ENCODE results near the gene DMRT3. TPM values are rescaled to one million over a fixed set of nuclear protein-coding genes. Genes with fewer than 3 reads are reported as not detected.

The DMRT3 gene
- total RNA-seq, 1 experiment from 2014 or later, result not detected

- no TSS peak for BruUV-seq (replicated peaks)
These were observed 33.5 kb upstream of the DMRT3 start for GRCh38 chr9:942805-943580.

GRCh38 chr9:947985-948384 is 28.5 kb upstream of the DMRT3 start:
- no peaks in the 10 kb centered on the region for H4K20me1 ChIP-seq (ENCODE audit: insufficient read depth)
- no peak for DNase-seq
- BruUV-seq (replicated peaks), result no TSS peak
- no peaks in the 10 kb centered on the region for H3F3A ChIP-seq (ENCODE audit: insufficient read depth, low read depth)
- H3K27me3 ChIP-seq (ENCODE audit: insufficient read depth, low read depth), result peaks cover 17% of the 10 kb centered on the region
- TF ChIP-seq CTCF (conservative IDR thresholded peaks at IDR 0.05) (no peak), EZH2 (IDR thresholded peaks at IDR 0.05; ENCODE audit: low read depth) (no peak)
- H3K79me2 ChIP-seq (ENCODE audit: low read depth), result no peaks in the 10 kb centered on the region
- CTCF ChIA-PET, result no interaction called here
- H3K4me1 ChIP-seq (replicated peaks; ENCODE audit: insufficient read depth), result no peaks in the 10 kb centered on the region
- POLR2A ChIA-PET (ENCODE audit: unreplicated experiment), result no interaction called here
- intact Hi-C loops (cut with micrococcal nuclease; ENCODE audit: unreplicated experiment), result no loop called here
- H3K36me3 ChIP-seq (ENCODE audit: low read depth), result no peaks in the 10 kb centered on the region
- H3K4me2 ChIP-seq, result no peak overlapping the region
- no peak overlapping the region for H2AFZ ChIP-seq
- no peaks in the 10 kb centered on the region for H3K9me2 ChIP-seq (ENCODE audit: insufficient read depth)
- no peak overlapping the region for H3K4me3 ChIP-seq
- no peak overlapping the region for H3K27ac ChIP-seq
- no peaks in the 10 kb centered on the region for H3K9me3 ChIP-seq (ENCODE audit: insufficient read depth, low read depth)

More at GRCh38 chr9:942805-943580, 33.5 kb upstream of the DMRT3 start:
- no peaks in the 10 kb centered on the region for H3F3A ChIP-seq (ENCODE audit: insufficient read depth, low read depth)
- no peak overlapping the region for H3K27ac ChIP-seq
- H3K4me1 ChIP-seq (replicated peaks; ENCODE audit: insufficient read depth), result no peaks in the 10 kb centered on the region
- H4K20me1 ChIP-seq (ENCODE audit: insufficient read depth), result no peaks in the 10 kb centered on the region
- H3K79me2 ChIP-seq (ENCODE audit: low read depth), result no peaks in the 10 kb centered on the region
- H2AFZ ChIP-seq, result no peak overlapping the region
- DNase-seq, result no peak
- H3K36me3 ChIP-seq (ENCODE audit: low read depth), result no peaks in the 10 kb centered on the region
- CTCF ChIA-PET, result no interaction called here
- H3K4me2 ChIP-seq, result no peak overlapping the region
- no peak overlapping the region for H3K4me3 ChIP-seq
- intact Hi-C loops (cut with micrococcal nuclease; ENCODE audit: unreplicated experiment), result no loop called here
- H3K9me3 ChIP-seq (ENCODE audit: insufficient read depth, low read depth), result no peaks in the 10 kb centered on the region
- no peak for TF ChIP-seq CTCF (conservative IDR thresholded peaks at IDR 0.05)
- peaks cover 6% of the 10 kb centered on the region; the same call in 1 of the 2 replicates for H3K27me3 ChIP-seq (ENCODE audit: insufficient read depth, low read depth)
- no peaks in the 10 kb centered on the region for H3K9me2 ChIP-seq (ENCODE audit: insufficient read depth)
- POLR2A ChIA-PET (ENCODE audit: unreplicated experiment), result no interaction called here

DNA sequence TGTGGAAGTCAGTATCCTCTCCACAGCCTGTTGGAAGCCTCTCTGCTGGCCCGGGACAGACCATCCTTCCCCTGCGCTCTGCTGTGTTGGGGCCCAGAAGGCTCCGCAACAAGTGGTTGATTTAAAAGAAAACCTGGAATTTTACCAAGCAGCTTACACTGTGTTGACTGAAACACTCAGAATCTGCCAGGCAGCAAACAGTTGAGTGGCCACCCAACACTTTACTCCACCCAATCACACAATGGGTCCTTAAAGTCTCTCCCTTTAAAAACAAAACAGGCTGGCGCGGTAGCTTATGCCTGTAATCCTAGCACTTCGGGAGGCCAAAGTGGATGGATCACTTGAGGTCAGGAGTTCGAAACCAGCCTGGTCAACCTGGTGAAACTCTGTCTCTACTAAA is 28.0 kb upstream of the DMRT3 start:
- CTCF ChIA-PET, result no interaction called here
- peaks cover 23% of the 10 kb centered on the region for H3K27me3 ChIP-seq (ENCODE audit: insufficient read depth, low read depth)
- H3F3A ChIP-seq (ENCODE audit: insufficient read depth, low read depth), result no peaks in the 10 kb centered on the region
- H2AFZ ChIP-seq, result no peak overlapping the region
- no peaks in the 10 kb centered on the region for H3K79me2 ChIP-seq (ENCODE audit: low read depth)
- POLR2A ChIA-PET (ENCODE audit: unreplicated experiment), result no interaction called here
- no peaks in the 10 kb centered on the region for H3K36me3 ChIP-seq (ENCODE audit: low read depth)
- intact Hi-C loops (cut with micrococcal nuclease; ENCODE audit: unreplicated experiment), result no loop called here
- BruUV-seq (replicated peaks), result no TSS peak
- no peak overlapping the region for H3K4me3 ChIP-seq
- H3K4me1 ChIP-seq (replicated peaks; ENCODE audit: insufficient read depth), result no peaks in the 10 kb centered on the region
- H3K4me2 ChIP-seq, result no peak overlapping the region
- no peak for DNase-seq
- H4K20me1 ChIP-seq (ENCODE audit: insufficient read depth), result no peaks in the 10 kb centered on the region
- no peaks in the 10 kb centered on the region for H3K9me2 ChIP-seq (ENCODE audit: insufficient read depth)
- H3K27ac ChIP-seq, result no peak overlapping the region
- no peaks in the 10 kb centered on the region for H3K9me3 ChIP-seq (ENCODE audit: insufficient read depth, low read depth)
- no peak for TF ChIP-seq EZH2 (IDR thresholded peaks at IDR 0.05; ENCODE audit: low read depth)

- Histone ChIP-seq H3K27ac (no peak overlapping the region), H3K79me2 (ENCODE audit: low read depth) (no peaks in the 10 kb centered on the region), H3K4me1 (replicated peaks; ENCODE audit: insufficient read depth) (no peaks in the 10 kb centered on the region), H3K9me3 (ENCODE audit: insufficient read depth, low read depth) (no peaks in the 10 kb centered on the region), H3K9me2 (ENCODE audit: insufficient read depth) (no peaks in the 10 kb centered on the region), H3F3A (ENCODE audit: insufficient read depth, low read depth) (no peaks in the 10 kb centered on the region), H3K4me2 (no peak overlapping the region), H3K4me3 (no peak overlapping the region), H4K20me1 (ENCODE audit: insufficient read depth) (no peaks in the 10 kb centered on the region), H2AFZ (no peak overlapping the region), H3K36me3 (ENCODE audit: low read depth) (no peaks in the 10 kb centered on the region), H3K27me3 (ENCODE audit: insufficient read depth, low read depth) (peaks cover 34% of the 10 kb centered on the region)
- BruUV-seq (replicated peaks), result no TSS peak
- intact Hi-C loops (cut with micrococcal nuclease; ENCODE audit: unreplicated experiment), result no loop called here
- TF ChIP-seq EZH2 (IDR thresholded peaks at IDR 0.05; ENCODE audit: low read depth) (no peak), CTCF (conservative IDR thresholded peaks at IDR 0.05) (no peak)
- ChIA-PET CTCF (no interaction called here), POLR2A (ENCODE audit: unreplicated experiment) (no interaction called here)
- no peak for DNase-seq
These were observed 26.3 kb upstream of the DMRT3 start for GRCh38 chr9:950139-950538.
